GM03348 (cell line): ENCODE data around the gene BCAS4.
"Not testable (repeated sequence)": the region's sequence is repeated elsewhere in the genome, so short reads cannot be mapped to it uniquely, and the experiment has no call there.

Experiments used
- DNase-seq: peaks from one replicate; pipeline ENCODE4 v3.0.0; 2012; ENCODE audit warnings: low spot score

The BCAS4 gene

GRCh38 chr20:50876063-50876685 lies 81.3 kb downstream of the BCAS4 start:
- no peak for DNase-seq

- DNase-seq, result no peak
Observed at GRCh38 chr20:50876816-50877215, 82.0 kb downstream of the BCAS4 start.

- DNase-seq, result no peak
Observed at GRCh38 chr20:50877232-50877743, 82.4 kb downstream of the BCAS4 start.

GRCh38 chr20:50879649-50880550 lies 85.0 kb downstream of the BCAS4 start:
- no peak for DNase-seq

GRCh38 chr20:50881759-50882424 lies 87.0 kb downstream of the BCAS4 start:
- not testable (repeated sequence) for DNase-seq

GRCh38 chr20:50883856-50884255 lies 89.0 kb downstream of the BCAS4 start:
- DNase-seq, result no peak

- DNase-seq, result no peak
Observed at GRCh38 chr20:50885068-50885467, 90.2 kb downstream of the BCAS4 start.

GRCh38 chr20:50885781-50886180 lies 90.9 kb downstream of the BCAS4 start:
- no peak for DNase-seq

GRCh38 chr20:50886184-50886790 lies 91.4 kb downstream of the BCAS4 start:
- DNase-seq, result no peak

GRCh38 chr20:50887576-50887975 lies 92.7 kb downstream of the BCAS4 start:
- DNase-seq, result no peak

GRCh38 chr20:50891138-50891537 lies 96.3 kb downstream of the BCAS4 start:
- no peak for DNase-seq

GRCh38 chr20:50892394-50892793 lies 97.5 kb downstream of the BCAS4 start:
- DNase-seq, result no peak

- DNase-seq, result no peak
Observed at GRCh38 chr20:50893620-50894019, 98.8 kb downstream of the BCAS4 start.

- no peak for DNase-seq
Observed at GRCh38 chr20:50895111-50895830, 100.4 kb downstream of the BCAS4 start.

- no peak for DNase-seq
Observed at GRCh38 chr20:50898475-50898874, 103.6 kb downstream of the BCAS4 start.

- no peak for DNase-seq
Observed at GRCh38 chr20:50900261-50900660, 105.4 kb downstream of the BCAS4 start.

GRCh38 chr20:50901301-50901700 lies 106.4 kb downstream of the BCAS4 start:
- DNase-seq, result no peak

GRCh38 chr20:50903353-50904051 lies 108.6 kb downstream of the BCAS4 start:
- no peak for DNase-seq

GRCh38 chr20:50904067-50904570 lies 109.3 kb downstream of the BCAS4 start:
- no peak for DNase-seq

- DNase-seq, result no peak
Observed at GRCh38 chr20:50909413-50909812, 114.6 kb downstream of the BCAS4 start.

- DNase-seq, result peak; percentile 76
Observed at GRCh38 chr20:50911030-50911429, 116.2 kb downstream of the BCAS4 start.
